Measurements from ENCODE around the gene ATP6V1C2.

DNA sequence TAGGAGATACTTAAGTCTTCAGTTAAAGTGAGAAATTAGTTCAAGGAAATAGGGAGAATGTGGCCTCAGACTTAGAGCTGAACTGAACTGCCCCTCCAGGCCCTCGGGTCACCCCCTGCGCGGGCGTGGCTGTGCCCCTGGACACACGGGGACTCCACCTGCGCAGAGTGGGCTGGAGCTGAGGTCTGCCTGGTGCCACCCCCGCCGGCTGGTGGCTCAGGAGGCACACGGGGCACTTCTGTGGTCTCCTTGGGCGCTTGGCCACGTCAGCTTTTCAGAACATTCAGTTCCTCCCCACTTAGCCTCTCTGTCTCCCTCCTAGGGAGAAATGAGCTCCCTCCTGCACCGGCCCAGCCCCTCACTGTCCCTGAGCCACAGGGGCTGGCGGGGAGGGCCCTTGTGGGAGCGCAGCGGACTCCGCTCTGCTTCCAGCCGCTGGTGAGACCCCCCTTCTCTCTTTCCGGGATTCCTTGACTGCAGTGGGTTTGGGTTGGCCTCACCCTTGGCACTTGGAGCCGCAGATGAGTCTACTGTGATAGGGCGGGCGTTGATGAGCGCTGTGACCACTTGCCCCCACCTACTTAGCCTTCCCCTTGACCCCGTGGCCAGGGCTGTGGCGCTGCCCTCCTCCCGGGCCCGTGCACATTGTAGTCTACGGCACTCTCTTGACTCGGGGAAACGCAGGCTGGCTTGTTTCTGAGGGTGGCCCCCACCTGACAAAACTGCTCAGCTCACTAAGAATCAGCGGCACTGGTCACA lies 109.4 kb downstream of the ATP6V1C2 start:
- no peak for TF ChIP-seq CTCF (IDR thresholded peaks at IDR 0.05)
- TF ChIP-seq EZH2phosphoT487 (IDR thresholded peaks at IDR 0.05) = no peak

All from neural progenitor cell (in vitro differentiated cells).